Measurements from ENCODE around the gene CDC34.

The CDC34 gene

GRCh38 chr19:518598-519231 lies 12.8 kb upstream of the CDC34 start:
- in situ Hi-C loops (cut with HindIII; ENCODE audit: low sequenced_read_pairs) = no loop called here

GRCh38 chr19:519449-519865 lies 12.1 kb upstream of the CDC34 start:
- in situ Hi-C loops (cut with HindIII; ENCODE audit: low sequenced_read_pairs) = no loop called here

- in situ Hi-C loops (cut with HindIII; ENCODE audit: low sequenced_read_pairs) = no loop called here
Measured at GRCh38 chr19:522726-523125, 8.8 kb upstream of the CDC34 start.

GRCh38 chr19:524062-524674 lies 7.4 kb upstream of the CDC34 start:
- in situ Hi-C loops (cut with HindIII; ENCODE audit: low sequenced_read_pairs) = no loop called here

- in situ Hi-C loops (cut with HindIII; ENCODE audit: low sequenced_read_pairs) = no loop called here
Measured at GRCh38 chr19:525029-525428, 6.5 kb upstream of the CDC34 start.

- in situ Hi-C loops (cut with HindIII; ENCODE audit: low sequenced_read_pairs) = no loop called here
Measured at GRCh38 chr19:525857-526419, 5.6 kb upstream of the CDC34 start.

GRCh38 chr19:530134-531008 lies 1.2 kb upstream of the CDC34 start:
- in situ Hi-C loops (cut with HindIII; ENCODE audit: low sequenced_read_pairs) = no loop called here

GRCh38 chr19:531009-531752 lies 379 bp upstream of the CDC34 start:
- in situ Hi-C loops (cut with HindIII; ENCODE audit: low sequenced_read_pairs) = no loop called here

- in situ Hi-C loops (cut with HindIII; ENCODE audit: low sequenced_read_pairs) = no loop called here
Measured at GRCh38 chr19:532561-533363, 1.2 kb downstream of the CDC34 start.

GRCh38 chr19:533364-534058 lies 2.0 kb downstream of the CDC34 start:
- in situ Hi-C loops (cut with HindIII; ENCODE audit: low sequenced_read_pairs) = no loop called here

- in situ Hi-C loops (cut with HindIII; ENCODE audit: low sequenced_read_pairs) = no loop called here
Measured at GRCh38 chr19:534088-534487, 2.5 kb downstream of the CDC34 start.

GRCh38 chr19:535017-535835 lies 3.7 kb downstream of the CDC34 start:
- in situ Hi-C loops (cut with HindIII; ENCODE audit: low sequenced_read_pairs) = no loop called here

GRCh38 chr19:536031-536880 lies 4.7 kb downstream of the CDC34 start:
- in situ Hi-C loops (cut with HindIII; ENCODE audit: low sequenced_read_pairs) = no loop called here

GRCh38 chr19:536881-537404 lies 5.4 kb downstream of the CDC34 start:
- in situ Hi-C loops (cut with HindIII; ENCODE audit: low sequenced_read_pairs) = no loop called here

- in situ Hi-C loops (cut with HindIII; ENCODE audit: low sequenced_read_pairs) = no loop called here
Measured at GRCh38 chr19:538641-539428, 7.3 kb downstream of the CDC34 start.

- in situ Hi-C loops (cut with HindIII; ENCODE audit: low sequenced_read_pairs) = no loop called here
Measured at GRCh38 chr19:539429-540030, 8.0 kb downstream of the CDC34 start.

All from DLD1 (cell line).